Activated CD4-positive, alpha-beta T cell treated with anti-CD3 and anti-CD28 coated beads, Interleukin-2, amount 50 U/mL, for 4 hours (primary cell): ENCODE results near the gene ADGRD2.

Source experiments
- DNase-seq, 2 experiments: peaks; one replicate each; pipeline ENCODE4 v3.0.0-alpha.2; 2020

ADGRD2 gene

DNA sequence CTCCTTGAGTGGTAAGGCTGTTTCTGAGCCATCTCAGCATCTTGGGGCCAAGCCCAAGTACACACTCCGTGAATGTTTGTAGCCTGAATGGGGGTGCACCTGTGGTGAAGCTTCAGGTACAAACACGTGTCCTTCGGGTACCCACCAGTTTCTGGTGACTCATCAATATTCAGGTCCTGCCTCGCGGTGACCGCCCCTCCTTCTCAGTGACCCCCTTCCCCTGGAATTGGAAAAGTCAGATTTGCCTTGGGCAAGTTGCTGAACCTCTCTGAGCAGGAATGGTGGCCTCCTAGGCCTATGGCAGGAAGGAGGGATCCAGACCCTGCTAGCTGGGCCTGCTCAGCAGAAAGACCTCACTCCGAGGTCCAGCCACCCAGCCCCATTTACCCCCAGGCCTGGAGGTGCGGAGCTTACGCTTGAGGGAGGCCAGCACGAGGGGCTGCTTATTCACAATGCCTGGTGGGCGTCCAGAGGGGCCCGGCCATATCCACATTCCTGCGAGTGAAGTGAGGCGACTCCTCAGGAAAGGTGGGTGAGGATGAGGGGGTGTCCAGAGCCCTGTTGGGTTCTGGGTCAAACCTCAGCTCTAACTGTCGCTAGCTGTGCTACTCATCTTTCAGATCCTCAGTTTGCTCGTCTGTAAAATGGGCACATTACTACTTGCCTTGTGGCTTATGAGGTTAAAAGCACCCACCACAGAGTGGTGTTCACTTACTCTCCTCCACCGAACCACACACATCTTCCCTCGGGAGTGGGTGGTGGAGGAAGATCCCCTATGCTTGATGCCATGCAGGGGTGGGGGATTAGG lies 7.0 kb downstream of the ADGRD2 start:
- no peak for DNase-seq

DNA sequence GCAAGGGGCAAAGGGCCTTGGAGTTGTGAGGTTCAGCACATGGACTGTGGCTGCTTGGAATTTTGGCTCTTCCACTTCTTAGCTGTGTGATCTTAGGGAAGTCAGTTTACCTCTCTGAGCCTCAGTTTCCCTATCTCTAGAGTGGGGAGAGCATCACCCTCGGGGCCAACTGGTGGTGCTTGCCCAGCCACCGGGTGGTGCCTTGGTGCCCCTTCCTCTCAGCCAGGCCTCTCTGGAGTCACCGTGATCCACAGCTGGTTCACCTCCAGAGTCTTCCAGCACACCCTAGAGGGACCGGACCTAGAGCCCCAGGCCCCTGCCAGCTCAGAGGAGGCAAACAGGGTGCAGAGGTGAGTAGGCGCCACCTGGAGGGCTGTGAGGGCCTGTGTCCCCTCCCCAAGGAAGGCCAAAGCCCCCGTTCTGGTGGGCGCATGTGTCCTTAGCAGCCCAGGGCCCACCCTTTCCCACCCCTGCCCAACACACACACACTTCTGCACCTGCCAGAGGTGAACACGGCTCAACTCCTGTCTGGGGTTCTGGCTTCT lies 7.7 kb downstream of the ADGRD2 start:
- DNase-seq = no peak

DNA sequence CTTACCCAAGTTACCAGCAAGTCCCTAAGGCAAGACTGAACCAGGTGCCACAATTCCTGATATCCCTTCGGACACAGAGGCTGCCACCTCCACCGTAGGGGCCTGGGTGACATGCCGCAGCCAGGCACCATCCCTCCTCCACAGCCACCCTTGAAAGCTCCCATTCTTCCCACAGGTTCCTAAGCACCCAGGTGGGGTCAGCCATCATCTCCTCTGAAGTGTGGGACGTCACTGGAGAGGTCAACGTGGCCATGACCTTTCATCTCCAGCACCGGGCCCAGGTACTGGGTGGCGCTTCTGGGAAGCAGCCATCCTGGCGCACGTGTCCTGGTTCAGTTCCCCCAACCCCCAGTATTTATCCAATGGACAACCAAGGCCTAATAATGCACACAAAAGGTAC lies 8.2 kb downstream of the ADGRD2 start:
- no peak for DNase-seq

DNA sequence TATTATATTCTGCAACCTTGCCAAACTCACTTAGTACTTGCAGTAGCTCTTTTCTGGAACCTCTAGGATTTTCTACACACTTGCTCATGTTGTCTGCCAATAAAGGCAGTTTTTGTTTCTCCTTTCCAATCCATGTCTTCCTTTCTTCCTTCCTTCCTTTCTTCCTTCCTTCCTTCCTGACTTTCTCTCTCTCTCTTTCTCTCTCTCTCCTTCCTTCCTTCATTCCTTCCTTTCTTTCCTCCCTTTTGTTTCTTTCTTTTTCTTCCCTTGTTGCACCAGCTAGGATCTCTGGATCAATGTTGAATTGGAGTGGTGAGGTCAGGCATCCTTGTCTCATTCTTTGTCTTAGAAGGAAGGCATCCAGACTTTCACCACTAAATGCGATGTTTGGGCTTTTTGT lies 12.5 kb downstream of the ADGRD2 start:
- DNase-seq = no peak

DNA sequence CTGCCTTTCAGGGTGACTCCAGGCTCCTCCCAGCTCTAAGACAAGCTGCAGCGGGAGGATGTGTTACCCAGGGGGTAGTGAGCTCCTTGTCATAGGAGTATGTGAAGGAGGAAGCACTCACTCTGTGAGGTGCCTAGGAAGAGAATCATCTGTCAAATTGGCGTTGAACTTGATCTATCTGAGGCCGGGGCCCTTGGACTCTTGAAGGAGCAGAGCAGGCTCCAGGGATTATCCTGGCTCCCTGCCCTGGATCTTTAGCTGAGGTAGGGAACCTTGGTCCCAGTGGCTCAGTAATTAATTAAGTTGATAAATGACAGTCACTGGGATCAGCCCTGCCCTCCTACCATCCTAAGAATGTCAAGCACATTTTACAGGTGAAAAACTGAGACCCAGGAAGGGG lies 15.5 kb downstream of the ADGRD2 start:
- DNase-seq = no peak

DNA sequence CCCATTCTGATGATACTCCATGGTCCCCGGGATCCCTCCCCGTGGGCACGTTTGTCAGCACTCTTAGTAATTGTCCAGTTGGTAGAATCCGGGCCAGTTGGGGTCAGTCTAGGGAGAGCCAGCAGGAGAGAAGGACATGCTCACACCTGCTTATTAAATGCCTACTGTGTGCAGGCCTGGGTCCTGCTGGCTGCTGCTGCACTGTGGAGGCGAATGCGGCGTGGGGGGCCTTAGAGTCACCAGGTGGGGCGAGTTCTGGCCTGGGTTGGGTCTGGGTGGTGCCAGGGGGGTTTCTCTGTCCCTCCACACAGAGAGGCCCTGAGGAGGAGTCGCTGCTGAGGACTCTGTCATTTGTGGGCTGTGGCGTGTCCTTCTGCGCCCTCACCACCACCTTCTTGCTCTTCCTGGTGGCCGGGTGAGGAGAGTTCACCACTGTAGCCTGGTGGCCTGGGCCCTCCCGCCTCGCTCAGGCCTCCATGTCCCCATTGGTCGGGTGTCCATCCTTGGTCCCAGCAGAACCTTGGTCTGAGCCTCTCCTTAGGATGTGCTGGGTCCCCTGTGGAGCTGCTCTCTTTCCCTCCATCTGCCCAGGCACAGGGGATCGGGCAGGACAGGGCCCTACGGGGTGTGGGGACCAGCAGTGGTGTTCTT lies 17.3 kb downstream of the ADGRD2 start:
- DNase-seq = no peak

DNA sequence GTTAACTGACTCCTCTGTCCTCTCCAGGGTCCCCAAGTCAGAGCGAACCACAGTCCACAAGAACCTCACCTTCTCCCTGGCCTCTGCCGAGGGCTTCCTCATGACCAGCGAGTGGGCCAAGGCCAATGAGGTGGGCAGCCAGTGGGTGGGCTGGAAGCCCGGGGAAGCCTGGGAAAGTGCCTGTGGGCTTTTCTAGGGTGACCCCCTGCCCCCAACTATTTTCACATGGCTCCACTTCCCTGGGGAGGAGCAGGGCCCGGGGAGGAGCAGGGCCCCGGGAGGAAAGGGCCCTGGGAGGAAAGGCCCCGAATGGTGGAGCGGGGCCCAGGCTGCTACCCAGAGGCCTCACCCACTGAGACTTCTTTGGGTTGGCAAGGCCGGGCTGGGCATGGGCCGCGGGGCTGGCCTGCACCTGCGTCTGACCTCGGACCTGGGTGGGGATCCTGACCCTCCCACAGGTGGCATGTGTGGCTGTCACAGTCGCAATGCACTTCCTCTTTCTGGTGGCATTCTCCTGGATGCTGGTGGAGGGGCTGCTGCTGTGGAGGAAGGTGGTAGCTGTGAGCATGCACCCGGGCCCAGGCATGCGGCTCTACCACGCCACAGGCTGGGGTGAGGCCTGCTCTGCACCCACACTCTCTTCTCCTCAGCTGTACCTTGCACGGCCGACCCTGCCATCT lies 17.9 kb downstream of the ADGRD2 start:
- DNase-seq = no peak

DNA sequence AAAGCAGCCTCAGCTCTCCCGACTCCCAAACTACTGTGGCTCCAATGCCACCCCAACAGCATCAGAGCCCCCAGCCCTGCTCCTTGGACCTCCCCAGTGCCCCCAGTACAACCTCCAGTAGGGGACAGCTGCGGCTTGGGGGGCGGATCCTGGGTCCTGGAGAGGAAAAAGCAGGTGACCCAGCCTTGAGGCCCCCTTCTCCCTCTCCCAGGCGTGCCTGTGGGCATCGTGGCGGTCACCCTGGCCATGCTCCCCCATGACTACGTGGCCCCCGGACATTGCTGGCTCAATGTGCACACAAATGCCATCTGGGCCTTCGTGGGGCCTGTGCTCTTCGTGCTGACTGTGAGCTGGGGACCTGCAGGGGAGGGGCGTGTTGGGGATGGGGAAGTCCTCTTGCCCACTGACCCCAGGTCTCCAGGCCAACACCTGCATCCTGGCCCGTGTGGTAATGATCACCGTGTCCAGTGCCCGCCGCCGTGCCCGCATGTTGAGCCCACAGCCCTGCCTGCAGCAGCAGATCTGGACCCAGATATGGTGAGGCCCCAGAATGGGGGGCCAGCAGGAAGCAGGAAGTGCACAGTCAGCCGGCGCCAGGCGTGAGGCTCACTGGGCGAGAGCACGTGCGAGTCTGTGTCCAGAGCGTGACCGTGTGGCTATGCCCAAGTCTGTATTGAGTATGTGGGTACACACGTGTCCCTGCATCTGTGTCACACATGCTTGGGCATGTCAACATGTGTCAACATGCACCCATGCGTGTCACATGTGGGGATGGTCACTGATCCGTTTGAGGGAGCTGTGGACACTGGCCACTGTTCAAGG lies 19.0 kb downstream of the ADGRD2 start:
- DNase-seq = no peak

DNA sequence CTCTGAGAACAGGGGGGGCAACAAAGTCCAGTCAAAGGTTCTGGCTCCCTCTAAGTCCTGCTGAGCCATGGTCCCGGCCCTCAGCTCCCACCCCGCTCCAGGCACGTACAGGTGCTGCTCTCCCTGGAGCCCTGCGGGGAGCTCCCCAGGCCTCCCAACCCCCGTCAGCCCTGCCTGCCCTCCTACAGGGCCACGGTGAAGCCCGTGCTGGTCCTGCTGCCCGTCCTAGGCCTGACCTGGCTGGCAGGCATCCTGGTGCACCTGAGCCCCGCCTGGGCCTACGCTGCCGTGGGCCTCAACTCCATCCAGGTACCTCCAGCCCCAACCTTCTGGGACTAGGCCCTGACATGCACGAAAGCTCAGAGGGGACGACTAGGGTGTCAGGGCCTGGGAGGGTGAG lies 20.1 kb downstream of the ADGRD2 start:
- DNase-seq = no peak

DNA sequence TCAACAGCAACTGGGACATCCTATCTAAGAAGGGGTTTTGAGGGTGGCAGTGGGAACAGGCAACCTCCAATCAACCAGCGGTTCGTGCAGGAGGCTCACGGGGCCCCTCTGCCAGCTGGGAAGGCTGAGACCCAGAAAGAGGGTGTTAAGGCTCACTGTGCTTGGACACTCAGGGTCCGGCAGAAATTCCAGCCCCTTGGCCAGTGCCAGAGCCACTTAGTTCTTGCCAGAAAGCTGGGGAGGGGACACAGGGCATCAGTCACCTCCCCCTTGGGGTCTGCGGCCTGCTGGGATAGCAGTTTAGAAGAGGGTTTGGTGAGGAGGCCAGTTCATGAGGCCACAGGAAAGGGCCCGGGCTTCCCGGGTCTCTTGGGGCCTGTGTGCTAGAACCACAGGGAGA lies 20.5 kb downstream of the ADGRD2 start:
- no peak for DNase-seq

DNA sequence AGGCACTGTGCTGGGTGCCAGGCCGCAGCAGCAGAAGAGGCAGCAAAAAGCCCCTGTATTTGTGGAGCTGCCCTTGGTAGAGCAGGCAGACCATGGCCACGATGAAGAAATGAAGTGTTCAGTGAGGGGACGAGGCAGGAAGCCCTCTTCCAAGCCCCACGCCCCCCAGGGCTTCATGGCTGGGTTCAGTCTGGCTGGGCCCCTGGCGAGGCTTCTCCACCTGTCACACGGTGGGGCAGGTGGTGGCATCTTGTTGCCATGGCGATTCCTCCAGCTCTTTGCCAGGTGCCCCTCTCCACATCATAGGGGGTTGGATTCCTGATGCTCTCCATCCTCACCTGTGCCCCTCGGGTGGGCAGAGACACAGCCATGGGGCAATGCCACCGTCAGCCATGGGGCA lies 21.5 kb downstream of the ADGRD2 start:
- DNase-seq = no peak

DNA sequence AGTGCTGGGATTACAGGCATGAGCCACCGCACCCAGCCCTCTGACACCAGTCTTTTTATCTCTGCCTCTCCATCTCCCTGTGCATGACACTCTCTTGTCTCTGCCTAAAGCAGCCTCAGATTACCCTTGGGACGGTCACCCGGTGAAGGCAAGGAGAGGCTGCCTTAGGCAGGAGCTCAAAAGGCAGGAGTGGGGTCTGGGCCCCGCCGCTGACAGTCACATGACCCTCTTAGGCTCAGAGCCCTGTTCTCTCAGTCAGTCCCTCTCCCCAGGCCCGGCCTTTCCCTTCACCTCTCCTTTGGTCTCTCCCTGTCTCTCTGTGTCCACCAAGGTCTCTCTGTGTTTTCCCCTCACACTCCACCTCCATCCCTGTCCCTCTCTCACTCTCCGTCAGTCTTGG lies 22.5 kb downstream of the ADGRD2 start:
- no peak for DNase-seq

DNA sequence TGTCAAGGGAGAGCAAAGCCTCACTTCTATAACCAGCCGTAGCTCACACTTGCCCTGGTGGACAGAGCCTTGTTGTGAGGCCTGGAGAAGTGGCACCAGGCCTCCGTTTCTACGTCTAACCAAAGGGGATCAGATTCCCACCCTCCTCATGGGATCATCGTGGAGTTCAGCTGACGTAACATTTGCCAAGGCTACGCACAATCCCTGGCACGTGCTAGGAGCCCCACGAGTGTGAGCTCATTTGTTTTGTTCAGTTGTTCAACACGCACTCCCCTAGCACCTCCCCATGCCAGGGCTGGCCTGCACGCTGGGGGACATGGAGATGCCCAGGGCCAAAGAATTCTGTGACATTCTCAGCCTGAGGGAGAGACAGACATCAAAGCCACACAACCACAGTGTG lies 23.1 kb downstream of the ADGRD2 start:
- no peak for DNase-seq

DNA sequence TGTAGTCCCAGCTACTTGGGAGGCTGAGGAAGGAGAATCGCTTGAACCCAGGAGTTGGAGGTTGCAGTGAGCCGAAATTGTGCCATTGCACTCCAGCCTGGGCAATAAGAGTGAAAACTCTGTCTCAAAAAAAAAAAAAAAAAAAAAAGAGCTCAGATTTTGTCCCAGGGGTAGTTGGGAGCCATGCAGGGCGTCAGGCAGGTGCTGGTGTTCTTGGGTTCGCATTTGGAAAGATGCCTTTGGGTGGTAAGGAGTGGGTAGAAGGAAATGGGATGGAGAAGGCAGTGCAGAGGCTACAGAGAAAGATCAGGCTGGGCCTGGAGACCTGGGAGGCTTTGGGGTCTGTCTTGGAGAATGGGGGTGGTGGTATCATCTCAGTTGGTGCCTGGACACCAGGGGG lies 23.9 kb downstream of the ADGRD2 start:
- no peak for DNase-seq

DNA sequence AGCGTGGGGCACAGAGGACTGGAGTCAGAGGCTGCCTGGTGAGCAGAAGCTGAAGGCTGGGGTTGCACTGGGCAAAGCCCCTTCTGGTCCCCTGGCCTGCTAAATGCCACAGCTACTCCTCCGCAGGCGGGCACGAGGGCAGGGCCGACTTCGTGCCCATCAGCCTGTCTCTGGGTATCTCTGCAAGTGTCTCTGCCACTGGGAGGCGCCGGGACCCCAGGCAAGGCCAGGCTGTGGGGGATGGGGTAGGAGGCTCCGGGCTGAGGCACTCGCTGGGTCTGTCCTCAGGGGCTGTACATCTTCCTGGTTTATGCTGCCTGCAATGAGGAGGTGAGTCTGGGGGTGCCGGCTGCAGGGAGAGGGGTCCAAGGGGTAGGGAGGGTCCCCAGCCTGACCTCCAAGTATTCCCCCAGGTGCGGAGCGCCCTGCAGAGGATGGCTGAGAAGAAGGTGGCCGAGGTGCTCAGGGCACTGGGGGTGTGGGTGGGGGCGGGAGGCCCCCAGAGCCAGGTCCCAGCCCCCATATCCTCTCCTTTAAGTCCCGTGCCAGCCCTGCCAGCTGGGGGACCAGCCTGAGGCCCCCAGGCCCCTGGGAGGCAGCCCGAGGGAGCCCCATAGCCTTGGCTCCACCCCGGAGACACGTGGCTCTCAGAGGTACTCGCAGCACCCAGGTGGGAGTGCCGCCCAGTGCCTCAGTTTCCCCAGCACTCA lies 25.1 kb downstream of the ADGRD2 start:
- no peak for DNase-seq

DNA sequence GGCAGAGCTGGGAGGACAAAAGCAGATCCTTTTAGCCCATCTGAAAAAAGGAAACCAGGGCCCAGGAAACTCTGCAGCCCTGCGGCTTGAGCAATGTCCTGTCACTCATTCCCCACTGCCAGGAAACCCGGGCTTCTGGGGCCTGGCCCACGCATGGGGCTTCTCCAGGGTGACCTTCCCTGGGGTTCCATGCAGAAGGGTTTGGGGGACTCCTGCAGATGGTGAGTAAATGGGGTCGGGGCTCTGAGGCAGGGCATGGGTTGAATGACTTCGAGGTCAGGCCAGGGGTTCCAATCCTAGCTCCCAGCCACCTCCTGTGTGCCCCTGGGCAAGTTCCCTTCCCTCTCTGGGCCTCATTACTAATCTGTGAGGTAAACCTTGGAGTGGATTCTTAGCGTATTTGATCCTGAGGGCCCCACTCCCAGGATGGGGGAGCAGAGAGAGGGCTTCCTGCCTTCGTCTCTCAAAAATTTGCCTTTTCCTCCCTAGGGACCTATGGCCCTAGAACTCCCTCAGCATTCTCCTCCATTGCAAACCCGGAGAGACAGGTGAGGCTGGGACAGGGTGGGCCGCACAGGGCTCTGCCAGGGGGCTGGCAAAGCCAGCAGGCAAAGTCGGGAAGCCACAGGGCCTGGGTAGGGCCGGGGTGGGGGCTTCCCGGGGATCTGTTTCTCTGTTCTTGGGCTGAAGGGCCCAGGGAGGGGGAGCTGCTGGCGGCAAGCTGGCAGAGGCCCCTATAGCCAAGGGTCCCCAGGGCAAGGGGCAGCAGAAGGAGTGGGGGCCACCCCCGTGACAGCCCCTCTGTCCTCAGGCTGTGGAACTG lies 25.8 kb downstream of the ADGRD2 start:
- no peak for DNase-seq

DNA sequence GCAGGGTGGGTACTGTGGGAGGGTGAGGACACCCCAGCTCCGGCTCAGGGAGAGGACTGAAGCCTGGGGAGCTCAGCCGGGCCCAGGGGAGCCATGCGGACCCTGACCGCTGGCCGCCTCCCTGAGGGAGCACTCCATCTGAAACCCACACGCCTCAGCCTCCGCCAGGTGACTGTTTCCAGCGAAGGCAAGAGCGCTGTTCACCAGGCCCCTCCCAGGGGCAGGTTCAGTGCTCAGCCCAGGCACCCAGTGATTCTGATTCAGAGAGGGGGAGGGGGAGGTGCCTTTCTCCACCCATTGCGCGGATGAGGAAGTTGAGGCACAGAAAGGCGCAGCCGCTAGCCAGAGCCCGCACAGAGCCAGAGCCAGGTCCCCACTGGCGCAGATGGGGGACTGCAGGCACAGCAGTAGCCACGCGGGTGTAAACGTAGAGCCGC lies 27.0 kb downstream of the ADGRD2 start:
- no peak for DNase-seq

DNA sequence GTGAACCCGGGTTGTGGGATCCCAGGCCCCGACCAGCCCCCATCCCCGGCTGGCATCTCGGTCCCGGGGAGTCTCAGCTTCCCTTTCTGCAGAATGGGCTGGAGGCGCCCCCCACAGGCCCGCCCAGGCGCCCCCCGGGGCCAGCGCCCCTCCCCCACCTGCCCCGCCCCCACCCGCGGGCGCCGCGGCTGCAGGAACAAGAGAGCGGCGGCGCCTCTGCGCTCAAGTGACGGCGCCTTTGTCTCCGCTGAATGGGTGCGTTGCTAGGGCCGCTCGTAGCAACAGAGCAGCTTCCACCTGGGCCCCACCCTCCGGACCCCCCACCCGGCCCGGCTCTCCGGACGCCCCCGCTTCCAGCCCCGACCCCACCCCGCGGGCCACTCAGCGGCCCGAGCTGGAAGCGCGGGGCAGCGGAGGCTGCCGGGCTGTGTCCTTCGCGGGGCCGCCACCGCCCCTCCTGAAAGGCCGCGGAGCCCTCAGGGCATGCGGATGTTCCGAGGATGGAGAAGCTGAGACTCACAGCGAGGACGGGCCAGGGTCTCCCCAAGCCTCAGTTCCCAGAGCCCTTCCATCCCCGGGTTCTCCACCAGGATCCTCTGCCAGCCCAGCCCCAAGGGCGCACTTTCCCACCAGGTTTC lies 27.5 kb downstream of the ADGRD2 start:
- no peak for DNase-seq

DNA sequence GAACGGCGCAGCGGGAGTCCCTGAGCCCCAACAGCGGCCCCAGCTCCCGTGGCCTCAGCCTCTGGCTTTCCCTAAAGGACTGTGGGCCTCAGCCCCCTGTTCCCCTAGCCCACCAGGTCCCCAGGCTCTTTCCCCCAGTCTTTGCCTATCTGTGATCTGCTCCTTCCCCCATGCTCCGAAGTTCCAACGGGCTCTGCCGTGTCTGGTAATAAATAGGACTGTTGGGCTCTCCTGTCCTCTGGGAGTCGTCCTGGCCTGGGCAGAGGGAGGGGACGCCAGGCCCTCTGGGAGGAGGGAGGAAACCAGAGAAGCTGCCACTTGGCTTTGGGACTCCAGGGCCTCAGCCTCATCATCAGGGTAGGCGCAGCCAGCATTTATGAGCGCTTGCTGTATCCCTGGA lies 28.1 kb downstream of the ADGRD2 start:
- DNase-seq = no peak

DNA sequence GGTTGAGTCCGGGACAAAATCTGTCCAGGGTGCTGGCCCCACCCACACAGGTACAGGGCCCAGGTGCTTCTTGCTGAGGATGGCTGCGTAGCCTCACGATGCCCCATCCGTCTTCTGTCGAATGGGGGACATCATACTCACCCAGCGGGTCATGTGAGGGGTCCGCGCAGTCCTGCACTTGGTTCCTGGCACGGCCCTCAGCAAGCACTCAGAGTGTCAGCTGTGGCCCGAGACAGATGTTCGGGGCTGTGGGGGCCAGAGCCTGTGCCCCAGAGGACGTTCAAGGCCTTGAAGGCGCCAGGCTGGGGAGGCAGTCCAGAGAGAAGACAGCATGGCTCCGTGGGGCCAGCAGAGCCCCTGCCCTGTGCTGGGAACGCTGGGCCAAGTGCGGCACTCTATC lies 29.1 kb downstream of the ADGRD2 start:
- no peak for DNase-seq
